Activated T-cell treated with anti-CD3 and anti-CD28 coated beads, Interleukin-2, amount 50 U/mL, for 72 hours (primary cell): ENCODE data around the gene SPG11. TPM values are rescaled to one million over a fixed set of nuclear protein-coding genes. Genes with fewer than 3 reads are reported as not detected.

Experiments
- ATAC-seq, 2 donors: fragments of 150-1000 bp; cut with Tn5 transposase; replicated peaks in 1 of 2; 2 replicates each; pipeline ENCODE4 v1.10.0; 2021; ENCODE audit warnings: moderate library complexity in 2 of 2, mild to moderate bottlenecking in 1 of 2
- DNase-seq, 2 donors: peaks; one replicate each; pipeline ENCODE4 v3.0.0; 2021 to 2022; ENCODE audit warnings: mixed read lengths in 1 of 2
- H3K27ac Mint-ChIP-seq: one replicate; pipeline ENCODE4 v1.8.0; 2022; ENCODE audit warnings: mild to moderate bottlenecking, moderate library complexity, mixed read lengths
- H3K27me3 Mint-ChIP-seq: one replicate; pipeline ENCODE4 v1.8.0; 2022; ENCODE audit warnings: low read depth, mixed read lengths
- H3K36me3 Mint-ChIP-seq, 2 donors: one replicate each; pipeline ENCODE4 v1.8.0; 2022; ENCODE audit warnings: mixed read lengths in 2 of 2, mild to moderate bottlenecking in 1 of 2; ENCODE audit not compliant: insufficient read depth in 2 of 2
- H3K4me1 Mint-ChIP-seq: one replicate; pipeline ENCODE4 v1.8.0; 2022; ENCODE audit warnings: low read depth, mixed read lengths
- H3K4me3 Mint-ChIP-seq, 2 donors: one replicate each; pipeline ENCODE4 v1.8.0; 2022; ENCODE audit warnings: mild to moderate bottlenecking in 2 of 2, mixed read lengths in 2 of 2, moderate library complexity in 2 of 2
- H3K9me3 Mint-ChIP-seq, 2 donors: one replicate each; pipeline ENCODE4 v1.8.0; 2022; ENCODE audit warnings: mixed read lengths in 2 of 2
- total RNA-seq, 2 donors: library from RNA; stranded (reverse); gene quantifications; one replicate each; pipeline ENCODE4 v1.2.3, GENCODE V29; 2022

SPG11 gene
- total RNA-seq, 2 donors from 2014 or later, result 127 to 134 TPM

GRCh38 chr15:44668921-44669320 lies 5.5 kb upstream of the SPG11 start:
- Mint-ChIP-seq H3K9me3 (no peaks in the 10 kb centered on the region), H3K27ac (peak overlapping the region; percentile 4), H3K36me3 (peaks cover under 1 to 1% of the 10 kb centered on the region in 2 donors), H3K4me3 (no peak overlapping the region), H3K4me1 (peaks cover 88% of the 10 kb centered on the region), H3K27me3 (no peaks in the 10 kb centered on the region)
- DNase-seq, result no peak
- ATAC-seq, result no peak

DNA sequence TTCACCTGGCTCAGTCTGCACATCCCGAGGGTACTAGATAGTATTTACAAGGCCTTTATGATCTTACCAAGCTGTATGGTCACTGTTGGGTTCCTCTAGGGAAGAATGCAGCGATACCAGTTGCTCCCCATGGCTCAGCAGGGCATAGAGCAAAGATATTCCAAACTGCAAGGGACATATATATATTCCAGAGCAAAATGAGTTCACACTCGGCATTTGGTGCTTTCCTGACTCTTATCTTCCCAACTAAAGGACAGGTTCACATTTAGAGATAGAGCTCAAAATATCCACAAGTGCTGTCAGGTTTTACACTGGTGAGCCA lies 3.5 kb upstream of the SPG11 start:
- ATAC-seq, result no peak
- H3K27me3 Mint-ChIP-seq, result no peaks in the 10 kb centered on the region
- H3K36me3 Mint-ChIP-seq, result peaks cover 5% of the 10 kb centered on the region in 2 donors
- H3K27ac Mint-ChIP-seq, result peak overlapping the region; percentile 99
- H3K9me3 Mint-ChIP-seq, result no peaks in the 10 kb centered on the region
- peak overlapping the region; percentile 92 to 96 for H3K4me3 Mint-ChIP-seq
- no peak for DNase-seq
- H3K4me1 Mint-ChIP-seq, result peaks cover 82% of the 10 kb centered on the region

DNA sequence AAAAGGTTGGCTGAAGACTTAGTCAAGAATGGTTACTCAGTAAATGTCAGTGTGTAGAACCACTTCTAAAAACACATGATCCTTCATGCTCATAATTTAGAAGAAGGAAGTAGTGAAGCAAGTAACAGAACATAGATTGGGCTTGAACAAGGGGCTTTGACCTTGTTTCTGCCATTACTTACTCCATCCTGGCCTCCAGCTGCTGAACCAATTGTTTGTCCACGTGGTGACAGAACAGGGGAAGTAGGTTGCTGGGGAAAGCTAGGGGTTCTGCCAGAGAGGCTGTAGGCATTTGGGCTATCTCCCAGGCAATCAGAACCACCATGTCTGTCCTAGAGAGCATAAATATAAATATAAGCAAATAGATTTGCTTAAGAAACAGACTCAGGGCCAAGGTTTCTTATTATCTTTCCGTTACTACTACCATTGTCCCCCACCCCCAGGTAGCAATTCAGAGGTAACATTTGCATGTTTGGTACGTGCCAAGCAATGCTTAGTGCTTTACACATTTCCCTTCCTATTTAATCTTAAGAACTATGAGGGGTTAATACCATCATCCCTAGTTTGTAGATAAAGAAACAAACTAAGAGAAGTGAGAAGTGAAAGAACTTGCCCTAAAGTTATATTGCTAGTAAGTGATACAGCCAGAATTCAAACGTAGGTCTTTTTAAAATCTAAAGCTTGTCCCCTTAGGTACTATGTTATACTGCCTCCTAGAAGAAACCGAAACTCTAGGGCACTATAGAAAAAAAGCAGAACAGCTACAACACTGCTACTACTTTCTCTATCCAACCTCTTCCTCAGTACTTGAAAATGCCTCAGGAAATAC lies 3.0 kb upstream of the SPG11 start:
- ATAC-seq (no peak), DNase-seq (peak in 1 of 2 donors; percentile 31)
- peak overlapping the region; percentile 99 for H3K27ac Mint-ChIP-seq

DNA sequence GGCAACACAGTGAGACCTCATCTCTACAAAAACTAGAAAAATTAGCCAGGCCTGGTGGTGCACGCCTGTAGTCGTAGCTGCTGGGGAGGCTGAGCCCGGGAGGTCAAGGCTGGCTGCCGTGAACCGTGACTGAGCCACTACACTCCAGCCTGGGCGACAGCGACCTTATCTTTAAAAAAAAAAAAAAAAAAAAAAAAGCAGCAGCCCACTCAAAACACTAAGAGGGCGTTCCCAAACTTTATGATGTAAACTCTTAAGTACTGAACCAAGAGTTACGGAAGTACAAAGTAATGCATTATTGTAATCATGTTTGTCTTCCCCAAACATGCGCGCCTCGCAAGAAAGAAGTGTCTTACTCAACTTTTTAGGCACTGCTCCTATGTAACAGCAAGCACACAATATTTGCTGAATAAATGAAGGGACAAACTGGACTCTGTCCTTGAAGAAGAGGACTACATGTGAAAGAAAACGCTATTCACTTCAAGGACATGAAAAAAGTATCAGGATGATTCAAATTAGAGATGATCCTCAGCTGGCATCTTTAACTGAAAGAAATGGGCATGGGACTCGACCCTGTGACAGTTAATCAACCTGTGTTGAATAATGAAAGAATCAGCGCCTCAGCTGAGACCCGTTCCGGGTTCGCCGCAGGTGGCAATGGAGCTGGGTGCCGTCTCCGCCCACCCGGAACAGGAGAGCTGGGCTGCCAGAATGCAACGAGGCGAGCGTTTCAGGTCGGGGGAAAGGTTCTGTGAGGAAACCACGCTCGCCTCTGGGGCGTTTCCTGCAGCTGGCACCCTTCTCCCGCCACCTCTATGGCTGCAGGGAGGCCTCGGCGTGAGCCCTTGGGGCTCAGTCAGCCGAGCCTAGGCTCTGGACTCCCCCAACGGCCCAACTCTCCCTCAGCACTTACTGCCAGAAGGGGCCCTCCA lies 718 bp downstream of the SPG11 start:
- Mint-ChIP-seq H3K4me1 (peaks cover 69% of the 10 kb centered on the region), H3K27me3 (no peaks in the 10 kb centered on the region), H3K27ac (peak overlapping the region; percentile 100), H3K4me3 (peak overlapping the region; percentile 96 to 100), H3K9me3 (no peaks in the 10 kb centered on the region), H3K36me3 (peaks cover 10 to 18% of the 10 kb centered on the region in 2 donors)
- ATAC-seq (peak; percentile 62 to 70), DNase-seq (peak; percentile 85 to 90)

More for the DNA sequence above, 3.0 kb upstream of the SPG11 start:
- Mint-ChIP-seq H3K36me3 (peaks cover 5% of the 10 kb centered on the region in 2 donors), H3K27me3 (no peaks in the 10 kb centered on the region), H3K4me1 (peaks cover 81% of the 10 kb centered on the region), H3K4me3 (peak overlapping the region; percentile 92 to 96), H3K9me3 (no peaks in the 10 kb centered on the region)

DNA sequence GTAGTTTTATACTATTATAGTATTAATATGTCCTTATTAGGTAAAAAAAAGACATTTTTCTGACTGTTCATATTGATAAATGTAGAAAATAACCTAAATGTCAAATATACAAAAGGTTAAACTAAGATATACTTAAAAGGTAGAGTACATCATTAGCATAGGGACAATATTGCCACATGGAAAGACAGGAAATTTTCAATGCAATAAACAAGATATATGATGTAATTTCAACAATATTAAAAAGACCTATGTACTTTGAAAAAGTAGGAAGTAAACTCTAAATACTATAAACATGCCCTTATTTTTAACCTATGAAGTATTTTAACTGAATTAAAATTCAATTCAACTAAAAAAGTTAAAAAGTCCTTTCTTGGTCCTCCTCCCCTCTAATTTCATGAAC lies 1.9 kb downstream of the SPG11 start:
- peaks cover 66% of the 10 kb centered on the region for H3K4me1 Mint-ChIP-seq
- H3K9me3 Mint-ChIP-seq, result no peaks in the 10 kb centered on the region
- H3K27ac Mint-ChIP-seq, result peak overlapping the region; percentile 85
- DNase-seq (no peak), ATAC-seq (no peak)
- H3K36me3 Mint-ChIP-seq, result peaks cover 10 to 24% of the 10 kb centered on the region in 2 donors
- peak overlapping the region; percentile 96 to 100 for H3K4me3 Mint-ChIP-seq
- H3K27me3 Mint-ChIP-seq, result no peaks in the 10 kb centered on the region

GRCh38 chr15:44659056-44659455 lies 4.4 kb downstream of the SPG11 start:
- peaks cover 17 to 37% of the 10 kb centered on the region in 2 donors for H3K36me3 Mint-ChIP-seq
- peak overlapping the region; percentile 55 for H3K27ac Mint-ChIP-seq
- peak overlapping the region in 1 of 2 donors; percentile 0 for H3K4me3 Mint-ChIP-seq
- H3K4me1 Mint-ChIP-seq, result peaks cover 47% of the 10 kb centered on the region
- DNase-seq (no peak), ATAC-seq (no peak)
- H3K27me3 Mint-ChIP-seq, result no peaks in the 10 kb centered on the region
- H3K9me3 Mint-ChIP-seq, result no peaks in the 10 kb centered on the region

GRCh38 chr15:44657378-44657777 lies 6.1 kb downstream of the SPG11 start:
- Mint-ChIP-seq H3K36me3 (peaks cover 14 to 35% of the 10 kb centered on the region in 2 donors), H3K9me3 (no peaks in the 10 kb centered on the region), H3K27me3 (no peaks in the 10 kb centered on the region), H3K27ac (no peak overlapping the region), H3K4me1 (peaks cover 51% of the 10 kb centered on the region), H3K4me3 (no peak overlapping the region)
- ATAC-seq, result no peak
- no peak for DNase-seq

DNA sequence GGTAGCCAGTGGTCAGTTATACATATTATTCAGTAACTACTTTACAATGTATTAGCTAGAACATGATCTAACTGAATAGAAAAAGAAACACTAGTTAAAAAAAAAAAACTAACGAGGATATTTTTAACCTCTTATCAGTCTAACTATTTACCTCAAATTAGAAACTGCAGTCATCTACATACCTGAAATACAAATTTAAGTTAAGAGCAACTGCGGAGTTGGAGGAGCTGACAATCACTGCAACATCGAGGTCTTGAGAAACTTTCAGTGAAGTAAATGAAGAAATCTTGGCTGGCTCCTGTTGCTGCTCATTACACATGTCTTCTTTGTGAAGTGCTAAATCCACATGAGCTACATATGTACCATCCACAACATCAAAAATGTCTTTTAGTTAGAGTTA lies 6.5 kb downstream of the SPG11 start:
- H3K9me3 Mint-ChIP-seq, result no peaks in the 10 kb centered on the region
- peaks cover 48% of the 10 kb centered on the region for H3K4me1 Mint-ChIP-seq
- H3K4me3 Mint-ChIP-seq, result no peak overlapping the region
- H3K27ac Mint-ChIP-seq, result peak overlapping the region; percentile 33
- DNase-seq (no peak), ATAC-seq (no peak)
- peaks cover 14 to 37% of the 10 kb centered on the region in 2 donors for H3K36me3 Mint-ChIP-seq
- H3K27me3 Mint-ChIP-seq, result no peaks in the 10 kb centered on the region

- no peaks in the 10 kb centered on the region for H3K9me3 Mint-ChIP-seq
- H3K4me1 Mint-ChIP-seq, result peaks cover 45% of the 10 kb centered on the region
- no peak for ATAC-seq
- H3K27me3 Mint-ChIP-seq, result no peaks in the 10 kb centered on the region
- H3K36me3 Mint-ChIP-seq, result peaks cover 16 to 40% of the 10 kb centered on the region in 2 donors
- peak overlapping the region; percentile 16 for H3K27ac Mint-ChIP-seq
- no peak for DNase-seq
- H3K4me3 Mint-ChIP-seq, result no peak overlapping the region
These were observed 7.2 kb downstream of the SPG11 start for GRCh38 chr15:44656298-44656697.

DNA sequence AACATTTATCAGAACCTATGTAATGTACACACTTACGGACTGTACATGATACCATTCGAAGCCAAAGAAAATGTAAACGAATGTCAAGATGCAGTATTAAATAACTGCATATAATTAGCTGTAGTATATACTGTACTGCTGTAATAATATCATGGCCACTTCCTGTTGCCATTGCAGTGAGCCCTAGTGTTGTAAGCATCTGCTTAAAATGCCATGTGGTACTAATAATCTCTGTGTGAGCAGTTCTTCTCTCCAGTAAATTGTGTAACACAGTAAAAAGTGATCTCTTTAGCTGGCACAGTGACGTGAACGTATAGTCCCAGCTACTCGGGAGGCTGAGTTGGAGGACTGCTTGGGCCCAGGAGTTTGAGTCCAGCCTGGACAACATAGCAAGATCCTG lies 8.6 kb downstream of the SPG11 start:
- ATAC-seq, result no peak
- no peak overlapping the region for H3K27ac Mint-ChIP-seq
- no peak overlapping the region for H3K4me3 Mint-ChIP-seq
- H3K9me3 Mint-ChIP-seq, result no peaks in the 10 kb centered on the region
- no peaks in the 10 kb centered on the region for H3K27me3 Mint-ChIP-seq
- DNase-seq, result no peak
- peaks cover 33% of the 10 kb centered on the region for H3K4me1 Mint-ChIP-seq
- H3K36me3 Mint-ChIP-seq, result peaks cover 17 to 45% of the 10 kb centered on the region in 2 donors

GRCh38 chr15:44647637-44648036 lies 15.8 kb downstream of the SPG11 start:
- Mint-ChIP-seq H3K9me3 (peaks cover 7 to 10% of the 10 kb centered on the region in 2 donors), H3K27ac (peak overlapping the region; percentile 59), H3K4me3 (peak overlapping the region in 1 of 2 donors; percentile 62), H3K27me3 (no peaks in the 10 kb centered on the region), H3K4me1 (peaks cover 41% of the 10 kb centered on the region), H3K36me3 (peaks cover 30 to 57% of the 10 kb centered on the region in 2 donors)
- no peak for ATAC-seq
- DNase-seq, result no peak

DNA sequence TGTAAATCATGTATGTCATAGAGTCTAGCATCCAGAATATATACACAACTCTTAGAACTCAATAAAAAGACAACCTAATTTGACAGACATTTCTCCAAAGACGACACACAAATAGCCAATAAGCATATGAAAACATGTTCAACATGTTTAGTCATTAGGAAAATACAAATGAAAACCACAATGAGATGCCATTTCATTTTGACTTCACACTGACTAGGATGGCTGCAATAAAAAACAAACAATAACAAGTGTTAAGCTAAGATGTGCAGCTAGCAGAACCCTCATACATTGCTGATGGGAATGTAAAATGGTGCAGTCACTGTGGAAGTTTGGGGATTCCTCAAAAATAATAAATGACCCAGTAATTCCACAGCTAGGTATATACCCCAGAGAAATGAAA lies 16.4 kb downstream of the SPG11 start:
- DNase-seq (no peak), ATAC-seq (peak; percentile 56 to 69)
- H3K4me1 Mint-ChIP-seq, result peaks cover 41% of the 10 kb centered on the region
- H3K36me3 Mint-ChIP-seq, result peaks cover 30 to 57% of the 10 kb centered on the region in 2 donors
- H3K27me3 Mint-ChIP-seq, result no peaks in the 10 kb centered on the region
- H3K27ac Mint-ChIP-seq, result peak overlapping the region; percentile 45
- peak overlapping the region in 1 of 2 donors; percentile 62 for H3K4me3 Mint-ChIP-seq
- H3K9me3 Mint-ChIP-seq, result peaks cover 7 to 10% of the 10 kb centered on the region in 2 donors

- DNase-seq, result no peak
- no peaks in the 10 kb centered on the region for H3K27me3 Mint-ChIP-seq
- H3K9me3 Mint-ChIP-seq, result peaks cover 7 to 10% of the 10 kb centered on the region in 2 donors
- ATAC-seq, result no peak
- H3K27ac Mint-ChIP-seq, result no peak overlapping the region
- H3K36me3 Mint-ChIP-seq, result peaks cover 28 to 55% of the 10 kb centered on the region in 2 donors
- H3K4me3 Mint-ChIP-seq, result no peak overlapping the region
- peaks cover 41% of the 10 kb centered on the region for H3K4me1 Mint-ChIP-seq
These were observed 17.0 kb downstream of the SPG11 start for GRCh38 chr15:44646460-44646859.
